GM18909 (cell line): Measurements from ENCODE around the gene PUM1.

Experiments
- ATAC-seq: cut with Tn5 transposase; IDR thresholded peaks from one replicate; pipeline ENCODE4 v1.9.1; 2021; ENCODE audit warnings: mild to moderate bottlenecking; ENCODE audit not compliant: unreplicated experiment, poor library complexity

The PUM1 gene

DNA sequence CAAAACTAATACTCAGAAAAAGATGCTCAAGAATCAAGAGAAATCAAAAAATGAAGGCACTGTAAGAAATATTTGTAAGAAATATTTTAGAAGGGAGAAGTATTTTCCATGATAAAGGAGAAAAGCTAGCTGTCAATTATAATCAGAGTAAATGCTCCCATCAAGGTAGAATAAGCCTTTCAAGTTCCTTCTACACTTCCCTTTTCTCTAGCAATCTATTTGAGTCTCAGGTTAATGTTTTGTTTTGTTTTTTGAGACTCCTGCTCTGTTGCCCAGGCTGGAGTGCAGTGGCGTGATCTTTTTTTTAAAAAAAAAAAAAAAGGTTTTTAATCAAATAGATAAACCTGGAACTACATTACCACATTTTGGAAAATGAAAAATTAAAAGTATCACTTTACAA lies 33.3 kb downstream of the PUM1 start:
- no peak for ATAC-seq

DNA sequence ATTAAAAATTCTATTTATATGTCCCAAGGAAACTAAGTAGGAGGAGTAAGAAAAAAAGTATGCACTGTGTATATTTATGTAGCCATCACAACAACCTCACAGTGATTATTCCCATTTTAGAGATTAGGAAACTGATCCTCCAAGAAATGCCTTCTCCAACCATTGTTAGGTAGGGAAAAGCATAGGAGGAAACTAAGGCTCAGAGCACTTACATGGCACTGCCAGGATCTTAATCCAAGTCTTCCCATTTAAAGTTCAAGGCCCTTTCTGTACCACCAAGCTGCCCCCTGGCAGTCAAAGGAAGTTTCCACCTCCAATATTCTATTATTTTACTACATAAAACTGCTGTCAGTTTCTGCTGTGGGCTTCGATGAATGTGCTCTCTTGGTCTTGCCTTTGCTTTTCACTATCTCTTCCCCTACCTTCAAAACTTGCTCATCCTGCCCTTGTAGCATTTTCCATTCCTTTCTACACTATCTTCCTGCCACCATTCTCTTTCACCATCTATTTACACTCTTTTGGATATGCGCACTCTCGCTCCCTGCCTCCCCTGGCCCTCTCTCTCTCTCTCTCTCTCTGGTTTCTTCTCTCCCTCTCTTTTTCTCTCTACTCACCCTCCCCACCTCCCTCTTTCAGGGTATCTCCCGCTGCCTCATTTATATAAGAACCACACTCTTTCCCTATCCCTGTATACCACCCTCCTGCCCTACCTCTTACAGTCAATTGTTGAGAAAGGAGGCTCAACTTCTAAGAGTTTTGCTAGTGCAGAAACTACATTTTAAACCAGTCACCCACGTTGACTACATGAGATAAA lies 34.0 kb downstream of the PUM1 start:
- no peak for ATAC-seq

DNA sequence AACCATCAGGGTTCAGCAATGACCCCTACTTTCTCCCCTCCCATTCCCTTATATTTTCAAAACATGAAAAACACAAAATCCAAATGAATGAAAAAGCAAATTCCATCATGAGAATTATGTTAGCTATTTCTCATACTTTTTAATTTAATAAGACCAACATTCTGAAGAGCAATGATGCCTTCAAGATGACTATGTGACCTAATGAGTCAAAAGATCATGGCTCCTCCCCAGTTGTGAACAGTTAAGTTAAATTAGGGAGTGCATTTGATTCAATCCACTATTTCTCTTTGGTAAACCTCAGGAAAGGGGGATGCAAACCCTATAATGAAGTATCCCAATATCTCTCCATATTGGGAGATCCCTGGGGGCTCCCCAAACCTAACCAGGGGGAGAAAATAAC lies 36.5 kb downstream of the PUM1 start:
- ATAC-seq, result no peak

DNA sequence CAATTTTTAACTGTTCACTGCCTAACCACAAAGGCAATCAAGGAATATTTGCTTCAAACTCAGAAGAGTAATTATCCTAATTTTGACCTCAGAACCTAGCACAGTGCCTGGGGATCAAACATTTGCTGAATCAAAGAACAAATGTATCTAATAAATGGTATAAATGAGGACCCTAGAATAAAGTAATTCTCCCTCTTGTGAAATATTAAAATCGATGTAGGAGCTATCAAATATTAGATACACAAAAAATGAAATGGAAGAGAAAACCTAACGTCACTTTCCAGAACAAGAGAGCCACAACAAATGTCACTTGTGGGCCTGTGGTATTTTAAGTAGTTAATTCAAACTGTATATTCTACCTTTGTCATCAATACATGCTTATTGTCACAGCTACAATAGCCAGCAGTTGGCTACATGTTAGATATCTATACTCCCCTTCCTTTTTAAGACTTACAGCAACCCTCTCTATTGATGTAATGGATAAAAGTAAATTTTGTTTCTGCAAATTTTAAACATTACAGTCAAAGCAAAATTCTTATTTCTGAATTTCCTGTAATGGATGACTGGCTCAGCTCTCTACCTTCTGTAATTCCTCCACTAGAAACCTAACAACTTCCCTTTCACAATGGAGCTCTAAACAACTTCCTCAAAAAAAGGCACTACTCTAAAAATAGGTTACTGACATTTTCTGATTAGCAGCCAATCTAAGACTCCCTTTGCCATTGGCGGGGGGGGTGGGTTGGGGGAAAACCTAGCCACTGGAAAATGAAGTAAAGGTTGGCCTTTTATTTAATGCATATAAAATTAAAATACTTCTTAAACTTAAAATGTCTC lies 37.6 kb downstream of the PUM1 start:
- no peak for ATAC-seq

DNA sequence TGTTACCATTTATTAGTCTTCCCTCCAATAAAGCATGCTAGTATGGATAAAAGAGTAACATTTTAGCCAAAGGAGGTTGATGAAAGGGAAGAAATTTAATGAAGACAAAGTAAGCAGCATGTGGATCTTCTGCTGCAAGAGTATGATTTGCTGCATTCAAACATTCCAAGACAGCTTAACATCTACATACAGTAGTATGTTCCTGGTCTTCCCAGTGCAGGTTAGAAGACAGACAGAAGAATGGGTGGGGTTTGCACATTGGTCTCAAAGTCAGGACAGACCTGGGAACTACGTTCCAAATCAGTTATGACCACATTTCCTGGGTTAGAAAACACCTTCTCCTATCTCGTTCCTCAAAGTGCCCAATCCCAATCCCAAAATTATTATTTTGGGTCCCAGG lies 43.3 kb downstream of the PUM1 start:
- no peak for ATAC-seq

DNA sequence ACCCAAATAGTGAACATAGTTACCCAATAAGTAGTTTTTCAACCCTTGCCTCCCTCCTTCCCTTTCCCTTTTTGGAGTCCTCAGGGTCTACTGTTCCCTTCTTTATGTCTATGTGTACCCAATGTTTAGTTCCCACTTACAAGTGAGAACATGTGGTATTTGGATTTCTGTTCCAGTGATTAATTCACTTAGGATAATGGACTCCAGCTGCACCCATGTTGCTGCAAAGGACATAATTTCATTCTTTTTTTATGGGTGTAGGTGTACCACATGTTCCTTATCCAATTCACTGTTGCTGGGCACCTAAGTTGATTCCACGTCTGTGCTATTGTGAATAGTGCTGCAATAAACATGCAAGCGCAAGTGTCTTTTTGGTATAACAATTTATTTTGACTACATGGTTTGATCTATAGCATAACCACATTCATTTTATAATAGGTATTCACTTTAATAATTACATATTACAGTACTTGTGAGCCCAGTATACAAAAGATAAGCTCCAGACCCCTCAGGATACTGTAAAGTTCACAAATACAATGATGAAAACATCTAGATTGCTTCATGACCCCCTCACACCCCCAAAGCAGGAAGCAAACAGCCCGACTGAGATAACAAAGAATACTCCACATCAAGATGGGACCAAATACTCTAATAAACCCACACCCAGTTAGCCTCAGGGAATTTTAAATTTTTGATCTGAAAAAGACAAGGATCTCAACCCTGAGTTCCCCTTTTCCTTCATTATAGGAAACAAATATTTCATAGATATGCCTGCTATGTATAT lies 45.3 kb downstream of the PUM1 start:
- no peak for ATAC-seq

DNA sequence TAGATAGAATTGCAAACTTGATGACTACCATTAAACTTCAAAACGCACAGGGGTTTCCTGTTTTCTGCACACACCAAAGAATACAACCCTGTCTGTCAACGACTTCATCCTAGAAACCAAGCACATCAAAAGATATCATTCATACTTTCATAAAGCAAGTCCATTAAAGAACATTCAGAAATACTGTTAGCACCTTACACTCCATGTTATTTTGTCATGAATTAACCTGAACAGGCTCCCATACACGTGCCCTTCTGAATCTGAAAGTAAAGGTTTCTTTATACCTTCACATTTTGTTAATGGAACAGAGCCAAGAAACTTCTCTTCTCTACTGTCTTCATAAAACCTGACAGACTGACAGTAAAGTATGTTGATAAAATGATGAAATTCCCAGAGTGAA lies 46.1 kb downstream of the PUM1 start:
- no peak for ATAC-seq

DNA sequence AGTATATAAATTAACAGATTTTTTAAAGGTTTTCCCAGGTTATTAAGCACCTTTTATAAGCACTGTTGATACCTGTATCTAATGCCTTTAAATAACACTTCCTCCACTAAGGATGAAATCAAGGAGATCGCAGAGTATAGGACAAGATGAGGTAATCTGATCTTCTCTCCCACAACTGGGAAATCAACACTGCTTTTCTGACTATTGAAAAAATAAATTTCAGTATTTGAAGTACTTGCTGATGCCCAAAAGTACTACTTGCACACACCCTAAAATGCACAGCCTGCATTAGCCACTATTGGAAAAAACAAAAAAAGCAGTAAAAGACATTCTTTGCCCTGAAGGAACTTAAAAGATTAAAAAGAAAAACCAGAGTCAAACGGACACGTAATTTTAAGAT lies 48.6 kb downstream of the PUM1 start:
- ATAC-seq, result no peak

DNA sequence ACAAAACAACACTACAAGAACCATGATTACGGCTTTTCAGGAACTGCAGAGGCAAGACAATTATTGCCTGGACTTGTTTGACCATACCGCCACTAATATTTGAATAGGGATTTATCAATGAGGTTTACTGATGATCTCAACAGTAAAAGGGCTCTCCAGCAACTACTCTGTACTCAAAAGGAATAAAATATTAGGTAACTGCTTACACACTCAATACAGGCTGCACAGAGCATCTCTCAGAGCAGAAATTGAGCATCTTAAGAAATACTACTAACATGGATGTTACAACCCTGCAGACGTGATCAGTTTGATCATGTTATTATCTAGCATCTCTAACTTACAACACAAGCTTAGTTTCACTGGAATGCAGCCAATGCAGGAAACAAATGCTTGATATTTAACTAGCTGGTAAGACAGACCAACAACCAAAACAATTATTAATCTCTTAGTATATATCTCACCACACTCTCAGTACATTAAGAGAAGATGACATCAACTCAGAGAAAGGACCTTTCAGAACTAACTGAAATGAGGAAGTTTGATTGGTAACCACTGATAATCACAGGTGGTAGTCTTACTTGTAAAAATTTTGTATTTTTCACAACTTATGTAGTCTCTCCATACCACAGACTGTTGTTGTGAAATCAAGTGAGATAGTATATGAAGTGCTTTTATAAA lies 52.2 kb downstream of the PUM1 start:
- peak; percentile 79 for ATAC-seq

DNA sequence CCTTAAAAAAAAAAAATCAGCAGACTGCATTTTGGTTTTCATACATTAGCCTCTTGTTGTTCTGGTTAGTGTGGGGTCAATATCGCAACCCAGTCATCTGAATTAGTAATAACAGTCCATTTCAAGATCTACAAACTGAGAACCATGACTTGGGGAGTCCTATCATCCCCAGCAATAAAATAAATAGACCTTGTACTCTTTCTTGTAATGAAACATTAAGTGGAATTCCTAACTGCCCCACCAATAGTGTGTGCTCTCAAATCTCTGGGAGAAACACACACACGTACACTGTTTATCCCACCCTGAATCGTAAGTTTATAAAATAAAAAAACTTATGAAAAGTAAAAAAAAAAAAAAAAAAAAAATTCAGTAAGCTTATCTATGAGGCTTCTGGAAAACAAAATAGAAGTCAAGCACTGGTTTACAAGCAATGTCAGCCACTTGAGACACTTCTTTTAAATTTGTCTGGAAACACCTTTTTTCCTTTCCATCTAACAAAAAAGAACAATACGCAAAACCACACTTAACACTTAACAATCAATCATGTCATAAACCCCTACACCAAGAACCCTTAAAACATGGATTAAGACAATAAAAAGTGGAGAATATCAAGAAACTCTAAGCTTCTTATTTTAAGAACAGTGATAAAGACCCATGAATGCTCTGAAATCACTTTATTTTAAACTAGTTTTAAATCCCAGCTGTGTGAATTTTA lies 53.1 kb downstream of the PUM1 start:
- no peak for ATAC-seq

DNA sequence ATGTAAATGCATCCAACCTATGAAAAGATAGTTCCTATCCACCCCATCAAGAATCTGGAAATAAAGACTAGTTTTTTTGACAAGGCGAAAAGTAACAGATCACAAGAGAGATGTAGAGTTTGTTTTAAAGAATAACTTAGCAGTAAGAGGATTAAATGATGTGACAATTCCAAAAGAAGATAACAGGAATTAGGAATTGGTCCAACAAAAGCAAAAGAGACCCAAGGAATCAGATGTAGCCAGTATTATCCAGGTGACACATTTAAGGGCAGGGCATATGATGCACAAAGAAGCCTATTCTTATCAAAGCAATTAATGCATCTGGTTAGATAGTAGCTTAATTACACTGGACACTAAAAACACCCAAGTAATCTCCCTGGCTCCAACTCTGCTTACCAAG lies 53.8 kb downstream of the PUM1 start:
- no peak for ATAC-seq

DNA sequence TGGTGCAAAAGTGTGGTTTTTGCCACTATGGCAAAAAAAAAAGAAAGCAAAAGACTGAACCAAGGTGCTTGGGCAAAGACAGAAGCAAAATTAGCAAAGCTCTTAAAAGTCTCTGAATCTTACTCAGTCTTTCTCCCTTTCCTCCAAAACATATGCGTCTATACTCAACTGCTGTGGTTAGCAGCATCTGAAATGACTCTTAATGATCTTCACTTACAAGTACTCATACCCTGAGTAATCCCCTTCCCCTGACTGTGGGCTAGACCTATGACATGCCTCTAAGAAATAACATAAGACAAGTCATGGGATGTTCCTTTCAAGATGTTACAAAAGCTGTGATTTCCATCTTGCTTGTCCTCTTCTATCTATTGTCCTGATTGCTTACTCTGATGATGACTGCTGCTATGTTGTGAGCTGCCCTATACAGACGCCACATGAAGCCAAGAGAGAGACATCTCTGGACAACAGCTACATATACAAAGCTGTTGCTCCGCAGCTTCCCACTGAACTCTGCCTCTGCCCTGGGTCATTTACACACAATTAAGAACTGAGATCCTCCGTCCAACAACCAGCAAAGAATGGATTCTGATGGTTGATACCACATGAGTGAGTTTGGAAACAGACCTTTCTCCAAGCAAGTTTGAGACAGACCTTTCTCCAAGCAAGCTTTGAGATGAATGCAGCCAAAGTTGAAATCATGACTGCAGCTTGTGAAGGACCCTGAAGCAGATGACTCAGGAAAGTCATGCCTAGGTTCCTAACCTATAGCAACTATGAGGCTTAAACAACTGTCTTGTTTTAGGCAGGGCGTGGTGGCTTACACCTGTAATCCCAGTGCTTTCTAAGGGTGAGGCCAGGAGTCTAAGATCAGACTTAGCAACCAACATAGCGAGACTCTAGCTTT lies 55.2 kb downstream of the PUM1 start:
- ATAC-seq, result peak; percentile 53

DNA sequence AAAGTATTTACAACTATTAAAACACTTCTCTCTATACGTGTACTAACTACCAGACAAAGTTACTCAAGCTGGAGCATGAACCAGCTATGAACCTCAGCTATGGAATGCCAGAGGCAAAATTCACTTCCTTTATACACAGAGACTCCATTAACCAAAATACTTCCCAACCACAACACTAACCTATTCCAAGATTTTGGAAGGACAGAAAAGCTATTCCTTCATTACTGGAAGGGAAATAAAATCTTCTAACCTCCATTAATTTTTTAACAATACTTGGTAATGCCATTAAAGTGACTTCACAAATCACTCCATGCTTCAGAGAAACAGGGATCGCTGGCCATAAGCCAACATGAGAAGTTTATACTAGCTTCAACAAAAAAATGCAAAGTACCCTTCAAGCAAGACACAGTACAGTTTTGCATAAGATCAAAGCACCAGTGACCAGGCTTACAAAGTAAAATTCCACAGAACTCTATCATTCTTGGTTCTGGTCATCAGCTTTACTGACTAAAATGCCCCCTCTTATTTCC lies 58.0 kb downstream of the PUM1 start:
- no peak for ATAC-seq

DNA sequence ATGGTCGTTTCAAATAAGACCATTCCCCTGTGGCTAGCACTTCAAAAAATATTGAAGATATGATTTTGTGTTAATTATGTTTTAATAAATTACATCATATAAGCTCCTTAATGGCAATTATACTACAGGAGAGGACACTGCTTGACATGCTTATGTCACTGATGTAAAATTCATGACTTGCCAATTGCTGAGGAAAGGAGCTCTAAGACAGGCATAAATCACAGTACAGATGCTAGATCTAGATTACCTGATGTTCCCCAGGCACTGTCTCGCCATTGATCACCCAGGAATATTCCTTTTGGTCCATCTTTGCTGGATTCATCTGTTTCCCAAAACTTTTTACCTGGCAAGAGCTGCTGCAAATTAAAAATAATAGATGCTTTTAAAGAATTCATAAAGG lies 58.8 kb downstream of the PUM1 start:
- ATAC-seq, result no peak

DNA sequence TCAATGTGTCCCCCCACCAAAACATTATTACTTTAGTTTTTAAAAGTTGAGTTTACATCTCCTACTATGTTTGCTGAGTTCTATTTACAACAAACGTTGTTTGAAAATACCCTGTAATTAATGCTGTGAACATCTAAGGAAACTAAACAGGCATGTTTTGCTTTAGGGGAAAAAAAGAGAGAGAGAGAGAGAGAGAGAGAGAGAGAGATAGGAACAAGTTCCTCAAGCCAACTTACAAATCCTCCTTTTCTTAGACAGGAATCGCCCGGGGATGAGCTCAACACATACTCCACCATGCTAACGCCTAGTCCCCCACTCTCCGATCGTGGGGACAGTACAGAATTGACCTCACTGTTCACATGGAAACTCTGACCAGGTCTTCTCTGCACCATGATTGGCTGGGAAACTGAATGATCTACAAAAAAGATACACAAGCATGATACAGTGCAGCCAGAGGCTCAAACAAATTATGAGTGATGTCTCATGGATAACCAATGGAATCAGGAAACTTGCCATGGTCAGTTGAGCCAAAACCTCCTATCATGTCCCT lies 59.8 kb downstream of the PUM1 start:
- ATAC-seq, result no peak

DNA sequence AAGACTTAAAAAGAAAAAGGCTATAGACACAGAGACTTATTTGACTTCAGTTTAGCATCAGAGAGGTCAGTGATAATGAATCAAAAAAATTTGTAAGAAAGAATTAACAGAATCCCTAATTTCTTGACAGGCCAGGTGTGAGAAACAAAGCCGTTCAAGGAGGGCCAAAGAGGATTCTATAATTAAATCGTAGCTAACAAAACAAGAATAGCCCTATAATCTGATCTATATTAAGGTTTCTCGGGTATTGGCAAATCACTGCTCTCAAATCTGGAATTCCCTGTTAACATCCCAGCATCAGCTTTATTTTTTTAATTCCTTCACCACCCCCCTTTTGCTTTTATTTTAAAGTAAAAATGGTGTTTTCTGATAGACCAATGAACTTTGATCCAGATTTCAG lies 60.3 kb downstream of the PUM1 start:
- no peak for ATAC-seq

DNA sequence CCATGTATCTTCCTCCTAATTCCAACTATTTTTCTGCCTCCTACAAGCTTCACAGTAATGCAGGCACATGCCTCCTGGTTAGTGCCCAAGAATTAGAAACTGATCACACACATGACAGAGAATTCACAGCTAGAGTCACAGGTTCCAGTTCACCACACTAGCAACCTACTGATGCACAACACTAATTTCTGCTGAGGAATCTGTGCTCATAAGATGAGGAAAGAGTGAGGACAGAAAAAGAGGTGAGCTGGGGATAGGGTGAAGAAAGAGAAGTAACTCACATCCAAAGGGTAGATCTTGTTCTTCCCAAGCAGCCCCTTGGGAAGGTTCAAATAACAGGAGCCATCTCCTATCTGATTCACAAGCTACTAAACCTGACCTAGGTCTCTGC lies 61.3 kb downstream of the PUM1 start:
- ATAC-seq, result no peak

DNA sequence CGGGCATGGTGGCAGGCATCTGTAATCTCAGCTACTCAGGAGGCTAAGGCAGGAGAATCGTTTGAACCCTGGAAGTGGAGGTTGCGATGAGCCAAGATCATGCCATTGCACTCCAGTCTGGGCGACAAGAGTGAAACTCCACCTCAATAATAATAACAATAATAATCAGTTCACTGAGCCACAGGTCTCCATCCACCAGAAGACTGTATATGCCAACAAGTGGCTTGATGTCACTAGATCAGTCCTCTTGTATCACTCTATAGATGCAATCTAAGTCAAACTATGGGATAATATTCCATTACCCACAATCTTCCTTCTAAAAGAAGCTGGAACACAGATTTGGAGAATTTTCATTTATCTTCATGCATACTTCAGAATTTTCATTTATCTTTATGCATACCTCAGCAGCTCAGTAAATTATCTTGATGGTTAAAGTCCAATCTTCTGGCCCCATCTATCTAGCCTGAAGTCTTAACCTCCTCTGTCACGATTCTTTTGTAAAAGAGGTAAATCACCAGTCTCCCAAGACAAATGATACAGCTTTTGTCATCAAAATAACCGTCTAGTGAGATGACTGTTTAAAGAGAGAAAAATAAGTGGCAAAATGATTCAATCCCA lies 61.8 kb downstream of the PUM1 start:
- ATAC-seq, result no peak
